Astrocyte (in vitro differentiated cells and primary cell): Measurements from ENCODE around the gene FBN1. TPM values are rescaled to one million over a fixed set of nuclear protein-coding genes. Genes with fewer than 3 reads are reported as not detected.

Experiments used
- DNase-seq: peaks from one replicate; pipeline ENCODE4 v3.0.0-alpha.2; 2010; ENCODE audit warnings: low read depth
- FAIRE-seq: peaks from 2 replicates; lab custom pipeline; 2011; peaks lifted over from hg19 to GRCh38; lab: Jason Lieb, UNC
- H2AFZ ChIP-seq: 2 replicates; pipeline ENCODE4 v1.6.0; 2012; ENCODE audit warnings: low read depth, low read length, inconsistent platforms
- H3K27ac ChIP-seq: 2 replicates; pipeline ENCODE4 v1.5.1; 2011; ENCODE audit warnings: low read depth, low read length, inconsistent platforms
- H3K27me3 ChIP-seq: 2 replicates; pipeline ENCODE4 v1.6.0; 2011; ENCODE audit warnings: low read length, inconsistent platforms; ENCODE audit not compliant: insufficient read depth
- H3K36me3 ChIP-seq: 2 replicates; pipeline ENCODE4 v1.5.1; 2011; ENCODE audit warnings: low read length, inconsistent platforms; ENCODE audit not compliant: insufficient read depth
- H3K4me1 ChIP-seq: 2 replicates; pipeline ENCODE4 v1.5.1; 2011; ENCODE audit warnings: low read length, inconsistent platforms; ENCODE audit not compliant: insufficient read depth
- H3K4me2 ChIP-seq: 2 replicates; pipeline ENCODE4 v1.6.0; 2012; ENCODE audit warnings: low read length, inconsistent platforms
- H3K4me3 ChIP-seq: 2 replicates; pipeline ENCODE4 v1.5.1; 2011; ENCODE audit warnings: low read depth, mild to moderate bottlenecking, low read length, inconsistent platforms; ENCODE audit not compliant: insufficient read depth
- H3K79me2 ChIP-seq: 2 replicates; pipeline ENCODE4 v1.6.0; 2012; ENCODE audit warnings: mild to moderate bottlenecking, low read length, inconsistent platforms; ENCODE audit not compliant: insufficient read depth
- H3K9ac ChIP-seq: 2 replicates; pipeline ENCODE4 v1.6.0; 2012; ENCODE audit warnings: mild to moderate bottlenecking, low read length, inconsistent platforms
- H3K9me3 ChIP-seq: 2 replicates; pipeline ENCODE4 v1.5.1; 2012; ENCODE audit warnings: low read depth, mild to moderate bottlenecking, low read length, inconsistent platforms; ENCODE audit not compliant: insufficient read depth
- H4K20me1 ChIP-seq: 2 replicates; pipeline ENCODE4 v1.6.0; 2012; ENCODE audit warnings: low read length, inconsistent platforms; ENCODE audit not compliant: insufficient read depth
- H3K27ac Mint-ChIP-seq: one replicate; pipeline ENCODE4 v1.8.0; 2021; ENCODE audit warnings: mild to moderate bottlenecking, mixed read lengths; ENCODE audit not compliant: unreplicated experiment
- H3K27me3 Mint-ChIP-seq: one replicate; pipeline ENCODE4 v1.8.0; 2021; ENCODE audit warnings: low read depth, mixed read lengths; ENCODE audit not compliant: unreplicated experiment
- H3K36me3 Mint-ChIP-seq: one replicate; pipeline ENCODE4 v1.8.0; 2021; ENCODE audit warnings: low read depth, mixed read lengths; ENCODE audit not compliant: unreplicated experiment
- H3K4me1 Mint-ChIP-seq: one replicate; pipeline ENCODE4 v1.8.0; 2021; ENCODE audit warnings: low read depth, mixed read lengths; ENCODE audit not compliant: unreplicated experiment
- H3K4me3 Mint-ChIP-seq: one replicate; pipeline ENCODE4 v1.8.0; 2021; ENCODE audit warnings: mild to moderate bottlenecking, moderate library complexity, mixed read lengths; ENCODE audit not compliant: unreplicated experiment
- H3K9me3 Mint-ChIP-seq: one replicate; pipeline ENCODE4 v1.8.0; 2021; ENCODE audit warnings: mild to moderate bottlenecking, mixed read lengths; ENCODE audit not compliant: unreplicated experiment
- EZH2 ChIP-seq: IDR thresholded peaks from 2 replicates; pipeline ENCODE4 v1.6.1; 2012; ENCODE audit warnings: mild to moderate bottlenecking, low read length, inconsistent platforms; ENCODE audit not compliant: insufficient read depth
- total RNA-seq: library from RNA; stranded (reverse); gene quantifications from 2 replicates; pipeline ENCODE4 v1.2.1, GENCODE V29; 2021
- TF ChIP-seq, protein P1 (sequence below): IDR thresholded peaks from 2 replicates; pipeline ENCODE4 v1.5.1; 2011; ENCODE audit warnings: low read depth, mild to moderate bottlenecking, inconsistent platforms, low read length, moderate library complexity; ENCODE audit not compliant: insufficient read depth

FBN1 gene
- total RNA-seq, 1 donor from 2014 or later, result 210 TPM

DNA sequence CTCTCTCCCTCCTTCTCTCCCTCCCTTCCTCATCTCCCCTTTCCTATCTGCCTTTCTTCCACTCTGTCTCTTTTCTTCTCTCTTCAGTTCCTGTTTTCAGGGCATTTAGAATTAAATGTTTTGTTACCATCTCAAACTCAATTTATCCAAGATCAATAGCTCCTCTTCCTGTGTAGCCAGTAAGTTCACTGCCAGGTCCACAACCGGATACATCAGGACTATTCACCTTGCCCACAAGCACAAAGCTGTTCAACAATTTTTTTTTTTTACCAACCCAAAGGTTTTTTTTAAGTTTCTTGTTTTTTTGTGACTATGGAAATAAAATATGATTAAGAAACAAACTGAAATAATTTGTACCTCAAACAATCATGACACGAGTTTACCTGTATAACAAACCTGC lies 26.1 kb downstream of the FBN1 start:
- Mint-ChIP-seq H3K4me3 (no peak overlapping the region), H3K27me3 (no peaks in the 10 kb centered on the region), H3K4me1 (peaks cover 17% of the 10 kb centered on the region), H3K27ac (no peak overlapping the region), H3K36me3 (peaks cover 16% of the 10 kb centered on the region), H3K9me3 (no peaks in the 10 kb centered on the region)
- no peak for FAIRE-seq
- peaks cover 17% of the 10 kb centered on the region for H3K4me1 ChIP-seq
- no peak overlapping the region for H3K9ac ChIP-seq
- peaks cover 76% of the 10 kb centered on the region for H4K20me1 ChIP-seq
- TF ChIP-seq, protein P1, sequence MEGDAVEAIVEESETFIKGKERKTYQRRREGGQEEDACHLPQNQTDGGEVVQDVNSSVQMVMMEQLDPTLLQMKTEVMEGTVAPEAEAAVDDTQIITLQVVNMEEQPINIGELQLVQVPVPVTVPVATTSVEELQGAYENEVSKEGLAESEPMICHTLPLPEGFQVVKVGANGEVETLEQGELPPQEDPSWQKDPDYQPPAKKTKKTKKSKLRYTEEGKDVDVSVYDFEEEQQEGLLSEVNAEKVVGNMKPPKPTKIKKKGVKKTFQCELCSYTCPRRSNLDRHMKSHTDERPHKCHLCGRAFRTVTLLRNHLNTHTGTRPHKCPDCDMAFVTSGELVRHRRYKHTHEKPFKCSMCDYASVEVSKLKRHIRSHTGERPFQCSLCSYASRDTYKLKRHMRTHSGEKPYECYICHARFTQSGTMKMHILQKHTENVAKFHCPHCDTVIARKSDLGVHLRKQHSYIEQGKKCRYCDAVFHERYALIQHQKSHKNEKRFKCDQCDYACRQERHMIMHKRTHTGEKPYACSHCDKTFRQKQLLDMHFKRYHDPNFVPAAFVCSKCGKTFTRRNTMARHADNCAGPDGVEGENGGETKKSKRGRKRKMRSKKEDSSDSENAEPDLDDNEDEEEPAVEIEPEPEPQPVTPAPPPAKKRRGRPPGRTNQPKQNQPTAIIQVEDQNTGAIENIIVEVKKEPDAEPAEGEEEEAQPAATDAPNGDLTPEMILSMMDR, result no peak
- TF ChIP-seq EZH2, result no peak
- no peak overlapping the region for H2AFZ ChIP-seq
- no peak overlapping the region for H3K4me3 ChIP-seq
- no peak overlapping the region for H3K4me2 ChIP-seq
- H3K79me2 ChIP-seq, result peaks cover 98% of the 10 kb centered on the region
- H3K36me3 ChIP-seq, result peaks cover 31% of the 10 kb centered on the region
- H3K27ac ChIP-seq, result no peak overlapping the region
- DNase-seq, result no peak
- H3K27me3 ChIP-seq, result no peaks in the 10 kb centered on the region
- no peaks in the 10 kb centered on the region for H3K9me3 ChIP-seq

DNA sequence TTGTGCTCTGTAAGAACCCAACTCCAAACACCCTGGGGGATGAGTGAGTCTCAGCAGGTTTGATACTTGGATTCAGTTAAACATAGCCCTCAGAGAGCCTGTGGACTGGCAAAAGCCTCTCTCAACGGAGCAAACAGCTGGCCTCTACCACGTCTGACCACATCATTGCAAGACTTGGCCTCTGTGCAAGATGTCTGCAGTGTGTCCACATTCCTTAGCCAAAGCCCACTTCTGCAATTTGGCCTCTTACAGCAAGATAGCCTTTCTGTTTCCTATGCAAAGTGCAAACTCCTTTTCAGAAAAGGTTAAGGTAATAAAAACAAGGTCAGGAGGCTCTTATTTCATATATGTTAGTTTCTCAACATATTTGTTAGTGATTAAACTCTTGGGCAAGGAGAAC lies 27.9 kb downstream of the FBN1 start:
- no peak overlapping the region for H3K4me3 Mint-ChIP-seq
- peak overlapping the region; percentile 59 for H3K27ac Mint-ChIP-seq
- Histone ChIP-seq H3K27ac (no peak overlapping the region), H3K79me2 (peaks cover 98% of the 10 kb centered on the region), H3K9me3 (no peaks in the 10 kb centered on the region), H3K9ac (no peak overlapping the region), H3K4me2 (no peak overlapping the region), H3K4me1 (peaks cover 13% of the 10 kb centered on the region), H3K27me3 (no peaks in the 10 kb centered on the region), H4K20me1 (peaks cover 72% of the 10 kb centered on the region), H2AFZ (no peak overlapping the region), H3K36me3 (peaks cover 26% of the 10 kb centered on the region), H3K4me3 (no peak overlapping the region)
- H3K9me3 Mint-ChIP-seq, result no peaks in the 10 kb centered on the region
- TF ChIP-seq EZH2, result no peak
- TF ChIP-seq, protein P1, result no peak
- peaks cover 21% of the 10 kb centered on the region for H3K36me3 Mint-ChIP-seq
- H3K4me1 Mint-ChIP-seq, result peaks cover 15% of the 10 kb centered on the region
- DNase-seq (peak; percentile 92), FAIRE-seq (no peak)
- no peaks in the 10 kb centered on the region for H3K27me3 Mint-ChIP-seq

DNA sequence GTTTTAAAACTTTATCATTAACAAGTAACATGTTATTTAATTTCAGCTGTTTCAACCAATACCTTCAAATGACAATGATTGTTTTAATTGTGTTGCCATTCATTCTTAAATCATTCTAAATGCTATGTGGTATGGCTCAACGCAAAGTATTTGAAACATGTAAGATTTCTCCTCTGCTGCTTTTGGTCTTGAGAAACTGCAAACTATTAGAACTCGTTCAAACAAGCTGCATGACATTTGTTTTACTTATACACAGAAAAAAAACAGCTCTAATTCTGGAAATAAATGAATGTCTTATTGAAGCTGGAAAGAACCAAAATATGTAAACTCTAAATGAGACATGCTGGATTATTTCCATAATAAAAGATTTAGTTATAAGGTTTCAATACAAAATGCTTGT lies 29.3 kb downstream of the FBN1 start:
- Mint-ChIP-seq H3K27me3 (no peaks in the 10 kb centered on the region), H3K27ac (no peak overlapping the region), H3K9me3 (no peaks in the 10 kb centered on the region), H3K4me3 (no peak overlapping the region), H3K36me3 (peaks cover 28% of the 10 kb centered on the region), H3K4me1 (peaks cover 15% of the 10 kb centered on the region)
- TF ChIP-seq EZH2, result no peak
- TF ChIP-seq, protein P1, result no peak
- Histone ChIP-seq H2AFZ (no peak overlapping the region), H3K27me3 (no peaks in the 10 kb centered on the region), H3K4me2 (no peak overlapping the region), H3K9me3 (no peaks in the 10 kb centered on the region), H3K36me3 (peaks cover 36% of the 10 kb centered on the region), H3K9ac (no peak overlapping the region), H3K4me3 (no peak overlapping the region), H4K20me1 (peaks cover 73% of the 10 kb centered on the region), H3K4me1 (peaks cover 13% of the 10 kb centered on the region), H3K27ac (no peak overlapping the region), H3K79me2 (peaks cover 99% of the 10 kb centered on the region)
- no peak for DNase-seq
- FAIRE-seq, result peak; percentile 78
